Measurements from ENCODE around the gene TMEM50B.
"Not testable (repeated sequence)": the region's sequence is repeated elsewhere in the genome, so short reads cannot be mapped to it uniquely, and the experiment has no call there.

- TF ChIP-seq CTCF, POLR2A (IDR thresholded peaks at IDR 0.05): not testable (repeated sequence)
Measured at GRCh38 chr21:33446620-33447019, 33.2 kb downstream of the TMEM50B start.

Data from uterus (tissue), 2 donors.